Lower lobe of right lung (tissue), 2 donors: Measurements from ENCODE around the gene IFI35. TPM values are rescaled to one million over a fixed set of nuclear protein-coding genes. Genes with fewer than 3 reads are reported as not detected.
"Not testable (repeated sequence)": the region's sequence is repeated elsewhere in the genome, so short reads cannot be mapped to it uniquely, and the experiment has no call there.

Experiments
- ATAC-seq, 2 donors: fragments of 200-7000 bp; cut with Tn5 transposase; one replicate each; pipeline ENCODE4 v1.9.1; 2020 to 2022; ENCODE audit warnings: mild to moderate bottlenecking in 2 of 2, moderate library complexity in 2 of 2
- DNase-seq: peaks from one replicate; pipeline ENCODE4 v3.0.0-alpha.2; 2020
- H3K27ac ChIP-seq: fragments of 200-600 bp; one replicate; pipeline ENCODE4 v1.8.0; 2022
- H3K27me3 ChIP-seq: fragments of 200-600 bp; one replicate; pipeline ENCODE4 v1.8.0; 2022; ENCODE audit warnings: low read depth
- H3K36me3 ChIP-seq: fragments of 200-600 bp; one replicate; pipeline ENCODE4 v1.8.0; 2022; ENCODE audit warnings: mild to moderate bottlenecking
- H3K4me1 ChIP-seq: fragments of 200-600 bp; one replicate; pipeline ENCODE4 v1.8.0; 2022
- H3K4me3 ChIP-seq: fragments of 200-600 bp; one replicate; pipeline ENCODE4 v1.8.0; 2022; ENCODE audit warnings: mild to moderate bottlenecking
- H3K9me3 ChIP-seq: fragments of 200-600 bp; one replicate; pipeline ENCODE4 v1.8.0; 2022
- CTCF ChIP-seq: fragments of 200-600 bp; IDR thresholded peaks from one replicate; pipeline ENCODE4 v1.8.0; 2022; ENCODE audit warnings: antibody characterized with exemption, mild to moderate bottlenecking
- intact Hi-C: fragments of 100-400 bp; cut with DNase I; formaldehyde crosslinking; loops from one replicate; pipeline ENCODE4 v1.11.0; 2022
- total RNA-seq: library from RNA; stranded (reverse); fragmentation: NEBNext Ultra II Directional; extraction: Animal tissue kit (Norgen Biotek cat#: 25700); gene quantifications from one replicate; pipeline ENCODE4 v1.2.1, GENCODE V29; 2021
- donor health status: DM: no; HTN: yes; CAD: no; lungs with severe emphysema.

Gene IFI35
- total RNA-seq, 1 donor from 2014 or later = 61.5 TPM

DNA sequence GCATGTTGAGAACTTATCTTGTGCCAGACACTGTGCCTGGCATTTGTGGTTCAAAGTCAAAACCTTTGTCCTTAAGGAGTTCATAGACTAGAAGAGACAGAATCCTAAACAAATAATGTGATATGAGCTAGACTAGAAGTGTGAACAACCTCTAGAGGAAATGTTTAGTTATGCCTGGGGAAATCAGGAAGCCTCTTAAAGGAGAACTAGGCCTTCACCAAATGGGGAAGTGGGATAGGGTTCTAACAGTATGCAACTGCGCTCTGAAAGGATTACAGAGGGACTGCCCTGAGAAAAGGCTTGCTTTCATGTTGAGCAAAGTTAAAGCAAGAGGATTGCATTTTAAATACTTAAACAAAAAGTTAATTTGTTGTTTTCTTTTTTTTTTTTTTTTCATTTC, 21.4 kb upstream of the IFI35 start:
- no peak overlapping the region for H3K4me3 ChIP-seq
- peak overlapping the region; percentile 20 for H3K27ac ChIP-seq
- H3K36me3 ChIP-seq = peaks cover 59% of the 10 kb centered on the region
- ATAC-seq (peak in 1 of 2 donors; percentile 52), DNase-seq (no peak)
- TF ChIP-seq CTCF = no peak
- H3K4me1 ChIP-seq = peaks cover 33% of the 10 kb centered on the region
- H3K27me3 ChIP-seq = no peaks in the 10 kb centered on the region
- intact Hi-C loops = no loop called here
- H3K9me3 ChIP-seq = no peaks in the 10 kb centered on the region

DNA sequence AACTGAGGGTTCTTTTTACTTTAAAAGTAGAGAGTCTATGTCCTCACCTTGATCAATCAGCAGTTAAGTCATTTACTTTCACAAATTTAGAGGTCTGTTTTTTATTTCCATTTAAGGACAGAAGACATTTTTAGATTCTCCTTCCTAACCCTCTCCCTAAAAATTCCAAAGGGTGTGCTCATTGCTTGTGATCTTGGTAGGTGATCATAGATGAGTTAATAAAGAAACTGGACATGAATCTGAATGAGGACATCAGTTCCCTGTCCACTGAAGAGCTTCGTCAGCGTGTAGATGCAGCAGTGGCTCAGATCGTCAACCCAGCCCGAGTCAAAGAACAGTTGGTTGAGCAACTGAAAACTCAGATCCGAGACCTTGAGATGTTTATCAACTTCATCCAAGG, 17.4 kb upstream of the IFI35 start:
- Histone ChIP-seq H3K27ac (no peak overlapping the region), H3K4me3 (no peak overlapping the region), H3K9me3 (no peaks in the 10 kb centered on the region), H3K36me3 (peaks cover 91% of the 10 kb centered on the region), H3K27me3 (no peaks in the 10 kb centered on the region), H3K4me1 (peaks cover 17% of the 10 kb centered on the region)
- DNase-seq = no peak
- intact Hi-C loops = no loop called here
- no peak for TF ChIP-seq CTCF
- ATAC-seq = no peak

DNA sequence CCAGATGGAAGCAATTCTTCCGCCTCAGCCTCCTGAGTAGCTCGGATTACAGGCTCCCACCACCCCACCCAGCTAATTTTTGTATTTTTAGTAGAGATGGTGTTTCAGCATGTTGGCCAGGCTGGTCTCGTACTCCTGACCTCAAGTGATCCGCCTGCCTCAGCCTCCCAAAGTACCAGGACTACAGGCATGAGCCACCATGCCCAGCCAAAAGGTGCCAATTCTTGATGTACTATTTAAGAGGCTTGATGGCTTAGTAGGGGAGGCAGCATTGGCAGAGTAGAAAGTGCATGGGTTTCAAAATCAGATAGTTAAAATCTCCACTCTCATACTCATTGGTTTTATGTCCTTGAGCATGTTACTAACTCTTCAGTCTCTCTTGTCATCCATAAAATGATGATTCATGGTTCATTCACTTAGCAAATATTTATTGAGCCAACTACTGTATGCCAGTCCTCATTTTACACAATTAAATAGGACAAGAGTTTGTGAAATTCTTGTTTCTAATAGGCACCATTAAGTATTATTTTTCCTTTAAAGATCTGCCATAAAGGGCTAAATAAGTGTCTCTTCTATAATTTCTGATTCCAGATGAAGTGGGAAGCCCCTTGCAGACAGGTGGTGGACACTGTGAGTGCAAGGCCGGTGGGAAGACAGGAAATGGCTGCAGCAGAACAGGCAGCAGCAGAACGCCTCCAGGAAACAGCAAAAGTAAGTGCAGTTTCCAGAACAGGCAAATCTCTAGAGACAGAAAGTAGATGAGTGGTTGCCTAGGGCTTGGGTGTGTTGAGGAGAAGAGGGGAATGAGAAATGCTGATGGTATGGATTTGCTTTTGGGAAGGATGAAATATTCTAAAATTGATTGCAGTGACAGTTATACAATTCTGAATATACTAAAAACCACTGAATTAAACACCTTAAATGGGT, 16.6 kb upstream of the IFI35 start:
- H3K4me1 ChIP-seq = peaks cover 8% of the 10 kb centered on the region
- DNase-seq (no peak), ATAC-seq (no peak)
- no peaks in the 10 kb centered on the region for H3K27me3 ChIP-seq
- H3K36me3 ChIP-seq = peaks cover 87% of the 10 kb centered on the region
- no peak overlapping the region for H3K27ac ChIP-seq
- no peaks in the 10 kb centered on the region for H3K9me3 ChIP-seq
- TF ChIP-seq CTCF = no peak
- intact Hi-C loops = no loop called here
- H3K4me3 ChIP-seq = no peak overlapping the region

- DNase-seq = no peak
- Histone ChIP-seq H3K4me1 (no peaks in the 10 kb centered on the region), H3K4me3 (no peak overlapping the region), H3K9me3 (no peaks in the 10 kb centered on the region), H3K27me3 (no peaks in the 10 kb centered on the region), H3K27ac (no peak overlapping the region), H3K36me3 (peaks cover 75% of the 10 kb centered on the region)
- no peak for ATAC-seq
- intact Hi-C loops = no loop called here
- TF ChIP-seq CTCF = no peak
These were observed 15.1 kb upstream of the IFI35 start for GRCh38 chr17:42991471-42991870.

DNA sequence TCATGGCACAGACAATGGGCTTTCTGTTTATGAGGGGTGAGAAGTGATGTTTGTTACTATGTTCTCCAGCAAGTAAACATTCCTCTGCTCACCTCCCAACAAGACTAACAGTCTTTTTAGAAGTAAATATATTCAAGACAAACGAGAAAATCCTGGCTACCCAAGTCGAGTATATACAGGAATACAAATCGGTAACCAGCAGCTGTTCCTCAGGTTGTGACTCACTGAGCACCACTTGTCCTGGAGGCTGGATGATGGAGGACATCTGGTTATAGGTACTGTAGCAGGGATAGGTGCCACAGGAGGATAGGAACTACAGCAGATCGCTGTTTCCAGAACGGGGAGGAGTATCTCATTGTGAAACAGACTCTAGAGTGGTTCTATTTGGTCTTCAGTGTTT, 13.7 kb upstream of the IFI35 start:
- peaks cover 61% of the 10 kb centered on the region for H3K36me3 ChIP-seq
- no peak for ATAC-seq

GRCh38 chr17:42993913-42994312, 12.7 kb upstream of the IFI35 start:
- H3K9me3 ChIP-seq, ATAC-seq, H3K4me3 ChIP-seq, H3K27me3 ChIP-seq, DNase-seq, intact Hi-C loops, H3K27ac ChIP-seq: not testable (repeated sequence)
- Histone ChIP-seq H3K36me3 (peaks cover 50% of the 10 kb centered on the region), H3K4me1 (peaks cover 13% of the 10 kb centered on the region)

More for the DNA sequence above, 13.7 kb upstream of the IFI35 start:
- H3K27me3 ChIP-seq = no peaks in the 10 kb centered on the region
- no peak for TF ChIP-seq CTCF
- H3K4me3 ChIP-seq = no peak overlapping the region
- H3K27ac ChIP-seq = no peak overlapping the region
- no peak for DNase-seq
- H3K4me1 ChIP-seq = peaks cover 10% of the 10 kb centered on the region
- intact Hi-C loops = no loop called here
- no peaks in the 10 kb centered on the region for H3K9me3 ChIP-seq
